GM21381 (cell line): ENCODE results near the gene SPINK13.
"Not testable (repeated sequence)": the region's sequence is repeated elsewhere in the genome, so short reads cannot be mapped to it uniquely, and the experiment has no call there.

Source experiments
- ATAC-seq: cut with Tn5 transposase; IDR thresholded peaks from one replicate; pipeline ENCODE4 v1.9.1; 2021; ENCODE audit warnings: mild to moderate bottlenecking, moderate library complexity; ENCODE audit not compliant: unreplicated experiment

The SPINK13 gene

GRCh38 chr5:148311484-148311883 is 42.9 kb downstream of the SPINK13 start:
- no peak for ATAC-seq

- ATAC-seq = no peak
Observed at GRCh38 chr5:148312153-148312552, 43.6 kb downstream of the SPINK13 start, which contains the start of gene SPINK7. Gene SPINK7, plus strand, starts transcription at chr5:148312423. Its CDS starts 61 bp downstream, at chr5:148312484.

GRCh38 chr5:148314187-148314586 is 45.6 kb downstream of the SPINK13 start:
- no peak for ATAC-seq

- ATAC-seq = no peak
Observed at GRCh38 chr5:148314731-148315130, 46.1 kb downstream of the SPINK13 start.

GRCh38 chr5:148320011-148320963 is 51.7 kb downstream of the SPINK13 start:
- not testable (repeated sequence) for ATAC-seq

- ATAC-seq = no peak
Observed at GRCh38 chr5:148333262-148333849, 64.8 kb downstream of the SPINK13 start.

- no peak for ATAC-seq
Observed at GRCh38 chr5:148335259-148335658, 66.7 kb downstream of the SPINK13 start, which contains the start of gene SPINK9. Gene SPINK9, plus strand, starts transcription at chr5:148335559. Its CDS starts 55 bp downstream, at chr5:148335614.
